Retinal pigment epithelial cell (primary cell): ENCODE measurements around the gene ANKRD17.

Source experiments
- DNase-seq: peaks from one replicate; pipeline ENCODE4 v3.0.0-alpha.2; 2010; ENCODE audit warnings: low read depth
- H3K4me3 ChIP-seq: 2 replicates; pipeline ENCODE4 v1.5.1; 2011; ENCODE audit warnings: mild to moderate bottlenecking, low read length, control low read depth, moderate library complexity
- TF ChIP-seq, protein P1 (sequence below): conservative IDR thresholded peaks from 2 replicates; pipeline ENCODE4 v1.5.1; 2011; ENCODE audit warnings: low read depth, low read length, control low read depth, inconsistent platforms

Gene ANKRD17

DNA sequence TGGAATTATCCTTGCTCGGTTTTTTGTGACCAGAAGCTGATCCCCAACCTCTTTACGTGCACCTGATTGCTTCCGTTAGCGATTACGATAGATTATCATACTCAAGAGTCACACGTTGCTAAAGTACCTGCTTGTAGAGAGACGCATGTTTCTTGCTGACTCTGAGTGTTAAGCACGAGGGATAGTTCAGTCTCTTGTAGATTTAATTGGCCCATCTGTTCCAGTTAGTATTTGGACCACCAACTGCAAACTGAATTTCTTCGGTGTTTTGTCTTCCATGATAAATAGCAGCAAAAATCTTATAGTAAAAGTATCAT lies 188.6 kb downstream of the ANKRD17 start:
- H3K4me3 ChIP-seq, result peak overlapping the region; percentile 80
- TF ChIP-seq, protein P1, sequence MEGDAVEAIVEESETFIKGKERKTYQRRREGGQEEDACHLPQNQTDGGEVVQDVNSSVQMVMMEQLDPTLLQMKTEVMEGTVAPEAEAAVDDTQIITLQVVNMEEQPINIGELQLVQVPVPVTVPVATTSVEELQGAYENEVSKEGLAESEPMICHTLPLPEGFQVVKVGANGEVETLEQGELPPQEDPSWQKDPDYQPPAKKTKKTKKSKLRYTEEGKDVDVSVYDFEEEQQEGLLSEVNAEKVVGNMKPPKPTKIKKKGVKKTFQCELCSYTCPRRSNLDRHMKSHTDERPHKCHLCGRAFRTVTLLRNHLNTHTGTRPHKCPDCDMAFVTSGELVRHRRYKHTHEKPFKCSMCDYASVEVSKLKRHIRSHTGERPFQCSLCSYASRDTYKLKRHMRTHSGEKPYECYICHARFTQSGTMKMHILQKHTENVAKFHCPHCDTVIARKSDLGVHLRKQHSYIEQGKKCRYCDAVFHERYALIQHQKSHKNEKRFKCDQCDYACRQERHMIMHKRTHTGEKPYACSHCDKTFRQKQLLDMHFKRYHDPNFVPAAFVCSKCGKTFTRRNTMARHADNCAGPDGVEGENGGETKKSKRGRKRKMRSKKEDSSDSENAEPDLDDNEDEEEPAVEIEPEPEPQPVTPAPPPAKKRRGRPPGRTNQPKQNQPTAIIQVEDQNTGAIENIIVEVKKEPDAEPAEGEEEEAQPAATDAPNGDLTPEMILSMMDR, result no peak
- DNase-seq, result peak; percentile 44

DNA sequence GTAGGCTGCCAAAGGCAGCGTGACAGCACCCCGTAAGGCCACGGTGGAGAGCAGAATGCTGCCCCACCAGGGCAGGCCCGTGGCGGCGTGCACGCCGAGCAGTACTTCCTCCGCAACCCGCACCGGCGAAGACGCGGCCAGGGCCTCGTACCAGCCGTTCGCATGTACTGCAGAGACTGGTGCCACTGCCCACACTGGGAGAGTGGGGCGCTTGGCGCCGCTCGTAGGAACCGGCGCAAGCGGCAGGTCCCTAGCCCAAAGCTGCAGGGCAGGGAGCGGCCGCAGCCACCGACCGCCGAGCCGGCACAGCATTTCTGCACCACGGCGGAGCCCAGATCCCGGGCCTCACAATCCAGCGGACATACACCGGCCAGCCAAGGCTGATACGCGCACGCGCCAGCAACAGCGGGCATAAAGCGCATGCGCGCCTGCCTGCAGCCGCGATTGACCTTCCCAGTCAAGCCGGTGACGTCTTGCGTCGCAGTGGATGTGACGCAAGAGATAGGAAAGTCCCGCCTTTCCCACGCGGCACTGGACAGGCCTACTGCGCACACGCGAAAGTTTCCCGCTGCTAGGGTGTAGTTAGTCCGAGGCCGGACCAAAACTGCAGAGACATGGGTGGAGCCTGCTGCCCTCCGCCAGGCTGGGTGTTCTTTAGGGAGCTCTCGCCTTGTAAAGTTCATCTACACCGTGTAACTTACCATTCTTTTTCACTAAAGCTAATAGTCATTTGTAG lies 189.1 kb downstream of the ANKRD17 start, which contains the start of gene COX18:
Gene COX18, minus strand, starts transcription at position 379 of the 736 bp plus-strand sequence. Its CDS starts 67 bp downstream, at position 312.
- DNase-seq, result peak; percentile 93
- H3K4me3 ChIP-seq, result peak within 1 kb of the TSS; percentile 80
- TF ChIP-seq, protein P1, result no peak

DNA sequence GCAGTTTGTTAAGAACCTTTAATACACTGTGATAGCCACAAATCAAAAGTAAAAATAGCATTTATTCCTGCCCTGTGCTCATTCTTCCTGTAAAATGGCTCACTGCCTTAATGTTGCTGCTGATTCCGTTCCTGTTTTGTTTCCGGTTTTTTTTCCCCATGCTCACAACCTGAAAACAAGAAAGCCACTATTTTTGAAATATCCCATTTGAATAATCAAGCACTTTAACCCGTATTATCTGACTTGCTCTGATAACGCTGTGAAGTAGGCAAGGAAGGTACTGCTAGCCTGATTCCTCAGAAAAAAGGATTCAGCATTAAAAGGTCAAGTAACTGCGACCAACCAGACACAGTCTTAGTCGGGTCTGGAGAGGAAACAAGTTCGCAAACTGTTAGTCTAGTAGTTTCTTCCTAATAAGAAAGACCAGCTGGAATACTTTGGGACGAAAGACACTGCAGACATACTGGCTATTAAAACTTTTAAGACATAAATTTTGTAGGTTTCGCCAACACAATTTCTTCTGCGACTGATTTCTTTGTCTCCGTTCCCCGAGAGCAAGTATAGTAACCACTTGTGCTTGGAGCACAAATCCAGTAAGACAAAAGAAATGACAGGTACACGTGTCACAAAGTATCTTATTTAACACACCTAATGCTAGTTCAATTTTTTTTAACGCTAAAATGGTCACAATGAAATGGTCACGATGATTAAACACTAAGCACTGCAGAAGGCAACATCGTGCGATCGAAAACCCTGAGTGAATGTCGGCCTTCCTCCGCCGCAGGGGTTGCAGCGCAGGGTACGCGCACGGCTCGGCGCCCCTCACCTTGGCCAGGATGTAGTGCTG lies 189.9 kb downstream of the ANKRD17 start:
- no peak for DNase-seq
- TF ChIP-seq, protein P1, result no peak
- H3K4me3 ChIP-seq, result peak overlapping the region; percentile 80

DNA sequence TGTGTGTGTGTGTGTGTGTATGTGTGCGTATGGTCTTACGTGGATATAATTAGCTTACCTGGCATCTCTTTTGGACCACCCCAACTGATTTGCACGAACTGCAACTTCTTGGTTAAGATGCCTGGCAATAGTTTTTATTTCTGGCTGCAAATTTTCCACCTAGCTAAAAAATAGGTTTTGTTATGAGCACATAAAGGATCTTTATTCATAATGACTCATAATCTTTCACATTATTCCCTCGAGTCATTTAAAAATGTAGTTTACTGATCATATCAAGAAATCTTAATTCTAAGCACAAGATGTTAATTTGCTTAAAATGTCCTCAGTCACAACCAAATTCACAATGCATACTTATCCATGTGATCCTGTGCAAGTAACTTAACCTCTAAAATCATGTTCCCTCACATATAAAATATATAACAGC lies 190.6 kb downstream of the ANKRD17 start:
- no peak for DNase-seq

DNA sequence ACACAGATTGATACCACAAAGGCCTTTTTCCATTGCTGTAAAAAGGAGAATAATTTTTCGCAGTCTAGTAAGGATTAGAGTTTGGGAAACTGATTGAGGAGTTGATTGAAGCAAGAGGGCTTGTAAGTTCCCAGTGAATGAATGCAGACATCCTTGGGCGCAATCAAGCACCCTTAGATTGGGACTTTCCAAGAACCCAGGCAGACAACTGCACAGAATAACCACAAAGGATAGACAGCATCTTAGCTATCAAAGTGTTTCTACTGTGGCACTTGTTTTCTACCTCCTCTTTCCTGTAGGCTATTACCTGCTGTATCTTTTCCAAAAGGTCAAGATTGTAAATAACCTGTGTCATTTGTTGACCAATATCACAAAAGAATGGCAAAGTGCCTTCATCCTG lies 191.7 kb downstream of the ANKRD17 start:
- TF ChIP-seq, protein P1, result no peak
- no peak overlapping the region for H3K4me3 ChIP-seq
- no peak for DNase-seq

More for the DNA sequence above, 190.6 kb downstream of the ANKRD17 start:
- peak overlapping the region; percentile 80 for H3K4me3 ChIP-seq
- TF ChIP-seq, protein P1, result no peak

DNA sequence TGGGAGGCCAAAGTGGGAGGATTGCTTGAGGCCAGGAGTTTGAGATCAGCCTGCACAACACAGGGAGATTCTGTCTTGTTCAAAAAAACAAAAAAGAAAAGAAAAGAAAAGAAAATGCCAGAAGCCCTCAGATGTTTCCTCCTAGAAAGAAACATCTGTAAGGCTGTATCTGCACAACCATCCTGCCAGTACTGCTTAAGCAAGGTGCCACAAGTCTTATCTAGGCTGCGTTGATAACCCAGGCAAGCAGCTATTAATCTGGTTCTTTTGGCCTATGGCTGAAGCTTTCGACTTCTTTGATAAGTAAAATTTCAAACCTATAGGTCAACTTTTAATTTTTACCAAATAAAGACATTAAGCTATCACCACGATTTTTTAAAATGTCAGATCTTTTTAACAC lies 192.2 kb downstream of the ANKRD17 start:
- H3K4me3 ChIP-seq, result no peak overlapping the region
- DNase-seq, result no peak
- TF ChIP-seq, protein P1, result no peak
